SW480 (cell line): Measurements from ENCODE around the gene RHBG.

Experiments used
- DNase-seq: peaks from one replicate; pipeline ENCODE4 v3.0.0-alpha.2; 2016; ENCODE audit warnings: low spot score

RHBG gene

GRCh38 chr1:156427957-156428356 lies 58.9 kb downstream of the RHBG start:
- DNase-seq, result no peak

GRCh38 chr1:156428746-156429288 lies 59.8 kb downstream of the RHBG start:
- no peak for DNase-seq

- DNase-seq, result no peak
These were observed 60.5 kb downstream of the RHBG start for GRCh38 chr1:156429313-156430060.

- no peak for DNase-seq
These were observed 61.3 kb downstream of the RHBG start for GRCh38 chr1:156430303-156430702.

- no peak for DNase-seq
These were observed 61.9 kb downstream of the RHBG start for GRCh38 chr1:156430866-156431265.

GRCh38 chr1:156431366-156431765 lies 62.4 kb downstream of the RHBG start:
- DNase-seq, result no peak

- no peak for DNase-seq
These were observed 63.0 kb downstream of the RHBG start for GRCh38 chr1:156431769-156432668.

- DNase-seq, result no peak
These were observed 63.6 kb downstream of the RHBG start for GRCh38 chr1:156432669-156433018.

GRCh38 chr1:156433032-156433431 lies 64.0 kb downstream of the RHBG start:
- DNase-seq, result no peak

GRCh38 chr1:156433602-156434001 lies 64.6 kb downstream of the RHBG start:
- no peak for DNase-seq
